ENCODE data around the gene ZFP57.

The ZFP57 gene

GRCh38 chr6:29680904-29681303, at the start of gene ZFP57:
ZFP57 (minus strand) TSS chr6:29681152; CDS start chr6:29677003, 4,149 bp downstream.
- no peak within 1 kb of the TSS for H3K27ac Mint-ChIP-seq (ENCODE audit: low read depth)
- no peaks in the 10 kb centered on the region for H3K27me3 Mint-ChIP-seq
- ATAC-seq (replicated peaks; ENCODE audit: extremely low read depth, poor library complexity, severe bottlenecking), result no peak
- H3K9me3 Mint-ChIP-seq, result no peaks in the 10 kb centered on the region
- DNase-seq (ENCODE audit: low spot score in 2 of 2), result no peak
- H3K36me3 Mint-ChIP-seq (ENCODE audit: insufficient read depth), result peaks cover 3% of the 10 kb centered on the region
- peaks cover 11% of the 10 kb centered on the region for H3K4me1 Mint-ChIP-seq
- H3K4me3 Mint-ChIP-seq, result peak within 1 kb of the TSS; percentile 51

GRCh38 chr6:29730575-29731126, 49.7 kb upstream of the ZFP57 start:
- Mint-ChIP-seq H3K4me1 (peaks cover 65% of the 10 kb centered on the region), H3K36me3 (ENCODE audit: insufficient read depth) (peaks cover 39% of the 10 kb centered on the region), H3K27ac (ENCODE audit: low read depth) (peak overlapping the region; percentile 81), H3K27me3 (no peaks in the 10 kb centered on the region), H3K9me3 (no peaks in the 10 kb centered on the region), H3K4me3 (no peak overlapping the region)
- DNase-seq (ENCODE audit: low spot score in 2 of 2) (no peak), ATAC-seq (replicated peaks; ENCODE audit: extremely low read depth, poor library complexity, severe bottlenecking) (no peak)

GRCh38 chr6:29729774-29730328, 48.9 kb upstream of the ZFP57 start:
- no peak for ATAC-seq (replicated peaks; ENCODE audit: extremely low read depth, poor library complexity, severe bottlenecking)
- Mint-ChIP-seq H3K4me3 (no peak overlapping the region), H3K36me3 (ENCODE audit: insufficient read depth) (peaks cover 47% of the 10 kb centered on the region), H3K9me3 (no peaks in the 10 kb centered on the region), H3K27ac (ENCODE audit: low read depth) (peak overlapping the region; percentile 81), H3K27me3 (no peaks in the 10 kb centered on the region), H3K4me1 (peaks cover 72% of the 10 kb centered on the region)
- no peak for DNase-seq (ENCODE audit: low spot score in 2 of 2)

- no peak overlapping the region for H3K4me3 Mint-ChIP-seq
- peaks cover 57% of the 10 kb centered on the region for H3K36me3 Mint-ChIP-seq (ENCODE audit: insufficient read depth)
- no peaks in the 10 kb centered on the region for H3K27me3 Mint-ChIP-seq
- peaks cover 69% of the 10 kb centered on the region for H3K4me1 Mint-ChIP-seq
- peak overlapping the region; percentile 44 for H3K27ac Mint-ChIP-seq (ENCODE audit: low read depth)
- DNase-seq (ENCODE audit: low spot score in 2 of 2) (no peak), ATAC-seq (replicated peaks; ENCODE audit: extremely low read depth, poor library complexity, severe bottlenecking) (no peak)
- no peaks in the 10 kb centered on the region for H3K9me3 Mint-ChIP-seq
These were observed 47.9 kb upstream of the ZFP57 start for GRCh38 chr6:29728875-29729270.

DNA sequence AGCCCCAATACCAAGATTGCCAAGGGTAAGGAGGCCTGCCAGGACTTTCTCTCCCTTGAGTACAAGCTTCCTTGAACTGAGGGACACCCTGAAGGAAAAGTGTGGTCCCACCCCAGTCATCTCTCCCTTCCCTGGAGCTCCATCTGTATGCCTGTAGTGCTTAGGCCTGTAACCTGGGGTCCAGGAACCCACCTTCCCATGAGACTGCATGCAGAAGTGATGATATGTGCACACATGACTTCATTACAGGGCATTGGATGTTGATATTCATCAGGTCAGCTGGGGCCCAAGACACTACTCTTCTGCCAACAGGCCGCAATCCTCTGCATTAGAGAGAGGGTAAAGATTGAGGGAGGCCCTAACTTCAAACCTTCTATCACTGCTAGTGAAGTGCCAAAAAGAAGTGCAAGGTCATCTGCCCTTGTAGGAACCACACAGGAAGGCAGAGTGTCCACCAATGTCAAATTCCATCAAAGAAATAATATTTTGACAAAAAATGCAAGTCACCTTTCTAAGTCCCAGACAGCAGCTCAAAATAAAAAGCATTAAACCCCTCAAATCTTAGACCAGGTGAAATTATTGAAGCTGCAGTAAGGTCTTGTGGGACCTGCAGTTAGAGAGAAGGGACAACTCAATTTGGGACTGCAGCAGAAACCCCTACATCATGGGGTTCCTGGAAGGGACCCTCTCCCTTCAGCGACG, 47.4 kb upstream of the ZFP57 start:
- Mint-ChIP-seq H3K9me3 (no peaks in the 10 kb centered on the region), H3K27me3 (no peaks in the 10 kb centered on the region), H3K4me3 (peak overlapping the region; percentile 92), H3K27ac (ENCODE audit: low read depth) (peak overlapping the region; percentile 44), H3K4me1 (peaks cover 68% of the 10 kb centered on the region), H3K36me3 (ENCODE audit: insufficient read depth) (peaks cover 63% of the 10 kb centered on the region)
- ATAC-seq (replicated peaks; ENCODE audit: extremely low read depth, poor library complexity, severe bottlenecking), result no peak
- DNase-seq (ENCODE audit: low spot score in 2 of 2), result no peak

GRCh38 chr6:29727637-29728036, 46.7 kb upstream of the ZFP57 start:
- H3K4me1 Mint-ChIP-seq, result peaks cover 69% of the 10 kb centered on the region
- ATAC-seq (replicated peaks; ENCODE audit: extremely low read depth, poor library complexity, severe bottlenecking), result no peak
- H3K27ac Mint-ChIP-seq (ENCODE audit: low read depth), result peak overlapping the region; percentile 44
- H3K9me3 Mint-ChIP-seq, result no peaks in the 10 kb centered on the region
- peak overlapping the region; percentile 92 for H3K4me3 Mint-ChIP-seq
- peaks cover 69% of the 10 kb centered on the region for H3K36me3 Mint-ChIP-seq (ENCODE audit: insufficient read depth)
- no peak for DNase-seq (ENCODE audit: low spot score in 2 of 2)
- H3K27me3 Mint-ChIP-seq, result no peaks in the 10 kb centered on the region

DNA sequence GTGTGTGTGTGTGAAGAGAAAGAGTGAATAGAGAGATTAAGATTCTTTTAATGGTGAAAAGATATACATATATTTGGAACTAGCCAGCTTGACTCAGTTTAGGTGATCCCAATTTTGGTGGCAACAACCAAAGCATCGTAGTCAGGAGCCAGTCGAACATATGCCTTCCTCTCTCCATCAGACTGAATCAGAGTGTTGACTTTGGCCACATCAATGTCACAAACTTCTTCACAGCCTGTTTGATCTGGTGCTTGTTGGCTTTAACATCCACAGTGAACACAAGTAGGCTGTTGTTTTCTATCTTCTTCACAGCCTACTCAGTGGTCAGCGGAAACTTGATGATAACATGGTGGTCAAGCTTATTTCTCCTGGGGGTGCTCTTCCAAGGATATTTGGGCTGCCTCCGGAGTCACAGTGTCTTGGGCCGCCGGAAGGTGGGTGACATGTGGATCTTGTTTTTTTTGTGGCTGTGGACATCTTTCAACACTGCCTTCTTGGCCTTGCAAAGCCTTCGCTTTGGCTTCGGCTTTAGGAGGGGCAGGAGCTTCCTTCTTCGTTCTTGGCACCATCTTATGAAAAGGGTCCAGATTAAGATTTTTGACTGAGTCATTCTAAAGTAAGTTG, 45.7 kb upstream of the ZFP57 start:
- Mint-ChIP-seq H3K27ac (ENCODE audit: low read depth) (peak overlapping the region; percentile 44), H3K9me3 (no peaks in the 10 kb centered on the region), H3K36me3 (ENCODE audit: insufficient read depth) (peaks cover 75% of the 10 kb centered on the region), H3K4me3 (peak overlapping the region; percentile 92), H3K4me1 (peaks cover 79% of the 10 kb centered on the region), H3K27me3 (no peaks in the 10 kb centered on the region)
- no peak for ATAC-seq (replicated peaks; ENCODE audit: extremely low read depth, poor library complexity, severe bottlenecking)
- no peak for DNase-seq (ENCODE audit: low spot score in 2 of 2)

GRCh38 chr6:29726001-29726400, 45.0 kb upstream of the ZFP57 start:
- no peak for DNase-seq (ENCODE audit: low spot score in 2 of 2)
- peak overlapping the region; percentile 92 for H3K4me3 Mint-ChIP-seq

DNA sequence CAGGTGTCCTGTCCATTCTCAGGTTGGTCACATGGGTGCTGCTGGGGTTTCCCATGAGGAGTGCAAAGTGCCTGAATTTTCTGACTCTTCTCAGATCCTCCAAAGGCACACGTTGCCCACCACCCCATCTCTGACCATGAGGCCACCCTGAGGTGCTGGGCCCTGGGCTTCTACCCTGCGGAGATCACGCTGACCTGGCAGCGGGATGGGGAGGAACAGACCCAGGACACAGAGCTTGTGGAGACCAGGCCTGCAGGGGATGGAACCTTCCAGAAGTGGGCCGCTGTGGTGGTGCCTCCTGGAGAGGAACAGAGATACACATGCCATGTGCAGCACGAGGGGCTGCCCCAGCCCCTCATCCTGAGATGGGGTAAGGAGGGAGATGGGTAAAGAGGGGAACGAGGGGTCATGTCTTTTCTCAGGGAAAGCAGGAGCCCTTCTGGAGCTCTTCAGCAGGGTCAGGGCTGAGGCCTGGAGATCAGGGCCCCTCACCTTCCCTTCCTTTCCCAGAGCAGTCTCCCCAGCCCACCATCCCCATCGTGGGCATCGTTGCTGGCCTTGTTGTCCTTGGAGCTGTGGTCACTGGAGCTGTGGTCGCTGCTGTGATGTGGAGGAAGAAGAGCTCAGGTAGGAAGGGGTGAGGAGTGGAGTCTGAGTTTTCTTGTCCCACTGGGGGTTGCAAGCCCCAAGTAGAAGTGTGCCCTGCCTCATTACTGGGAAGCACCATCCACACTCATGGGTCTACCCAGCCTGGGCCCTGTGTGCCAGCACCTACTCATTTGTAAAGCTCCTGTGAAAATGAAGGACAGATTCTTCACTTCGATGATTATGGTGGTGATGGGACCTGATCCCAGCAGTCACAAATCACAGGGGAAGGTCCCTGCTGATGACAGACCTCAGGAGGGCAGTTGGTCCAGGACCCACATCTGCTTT, 44.3 kb upstream of the ZFP57 start:
- H3K4me1 Mint-ChIP-seq, result peaks cover 72% of the 10 kb centered on the region
- DNase-seq (ENCODE audit: low spot score in 2 of 2) (no peak), ATAC-seq (replicated peaks; ENCODE audit: extremely low read depth, poor library complexity, severe bottlenecking) (no peak)
- H3K9me3 Mint-ChIP-seq, result no peaks in the 10 kb centered on the region
- peak overlapping the region; percentile 92 for H3K4me3 Mint-ChIP-seq
- H3K27ac Mint-ChIP-seq (ENCODE audit: low read depth), result peak overlapping the region; percentile 99
- H3K36me3 Mint-ChIP-seq (ENCODE audit: insufficient read depth), result peaks cover 75% of the 10 kb centered on the region
- H3K27me3 Mint-ChIP-seq, result no peaks in the 10 kb centered on the region

More at GRCh38 chr6:29726001-29726400, 45.0 kb upstream of the ZFP57 start:
- H3K9me3 Mint-ChIP-seq, result no peaks in the 10 kb centered on the region
- no peaks in the 10 kb centered on the region for H3K27me3 Mint-ChIP-seq
- H3K36me3 Mint-ChIP-seq (ENCODE audit: insufficient read depth), result peaks cover 77% of the 10 kb centered on the region
- peaks cover 80% of the 10 kb centered on the region for H3K4me1 Mint-ChIP-seq
- ATAC-seq (replicated peaks; ENCODE audit: extremely low read depth, poor library complexity, severe bottlenecking), result no peak
- peak overlapping the region; percentile 99 for H3K27ac Mint-ChIP-seq (ENCODE audit: low read depth)

GRCh38 chr6:29723666-29724588, 43.0 kb upstream of the ZFP57 start:
- H3K4me1 Mint-ChIP-seq, result peaks cover 63% of the 10 kb centered on the region
- peaks cover 67% of the 10 kb centered on the region for H3K36me3 Mint-ChIP-seq (ENCODE audit: insufficient read depth)
- no peaks in the 10 kb centered on the region for H3K27me3 Mint-ChIP-seq
- no peaks in the 10 kb centered on the region for H3K9me3 Mint-ChIP-seq
- peak; percentile 44 for ATAC-seq (replicated peaks; ENCODE audit: extremely low read depth, poor library complexity, severe bottlenecking)
- peak overlapping the region; percentile 99 for H3K27ac Mint-ChIP-seq (ENCODE audit: low read depth)
- peak in 1 of 2 donors; percentile 49 for DNase-seq (ENCODE audit: low spot score in 2 of 2)
- peak overlapping the region; percentile 92 for H3K4me3 Mint-ChIP-seq

GRCh38 chr6:29723262-29723665, 42.3 kb upstream of the ZFP57 start, which contains the start of gene HLA-F:
HLA-F (plus strand) TSS chr6:29723434; CDS start chr6:29723464, 30 bp downstream.
- Mint-ChIP-seq H3K27ac (ENCODE audit: low read depth) (peak within 1 kb of the TSS; percentile 99), H3K4me1 (peaks cover 57% of the 10 kb centered on the region), H3K36me3 (ENCODE audit: insufficient read depth) (peaks cover 64% of the 10 kb centered on the region), H3K4me3 (peak within 1 kb of the TSS; percentile 92), H3K9me3 (no peaks in the 10 kb centered on the region), H3K27me3 (no peaks in the 10 kb centered on the region)
- ATAC-seq (replicated peaks; ENCODE audit: extremely low read depth, poor library complexity, severe bottlenecking) (peak; percentile 85), DNase-seq (ENCODE audit: low spot score in 2 of 2) (peak; percentile 74 to 87)

Data from central memory CD8-positive, alpha-beta T cell (primary cell).